ENCODE data around the gene PCIF1. TPM values are rescaled to one million over a fixed set of nuclear protein-coding genes. Genes with fewer than 3 reads are reported as not detected.
A peak's percentile ranks its signal among the peaks of the same experiment; 100 is the strongest.

Gene PCIF1
- total and polyA plus RNA-seq, 9 of the 15 experiments (the other 6 are each of a cell fraction or from before 2014, with no cell fraction given) = 5.8 to 29.4 (median 11.3) TPM

DNA sequence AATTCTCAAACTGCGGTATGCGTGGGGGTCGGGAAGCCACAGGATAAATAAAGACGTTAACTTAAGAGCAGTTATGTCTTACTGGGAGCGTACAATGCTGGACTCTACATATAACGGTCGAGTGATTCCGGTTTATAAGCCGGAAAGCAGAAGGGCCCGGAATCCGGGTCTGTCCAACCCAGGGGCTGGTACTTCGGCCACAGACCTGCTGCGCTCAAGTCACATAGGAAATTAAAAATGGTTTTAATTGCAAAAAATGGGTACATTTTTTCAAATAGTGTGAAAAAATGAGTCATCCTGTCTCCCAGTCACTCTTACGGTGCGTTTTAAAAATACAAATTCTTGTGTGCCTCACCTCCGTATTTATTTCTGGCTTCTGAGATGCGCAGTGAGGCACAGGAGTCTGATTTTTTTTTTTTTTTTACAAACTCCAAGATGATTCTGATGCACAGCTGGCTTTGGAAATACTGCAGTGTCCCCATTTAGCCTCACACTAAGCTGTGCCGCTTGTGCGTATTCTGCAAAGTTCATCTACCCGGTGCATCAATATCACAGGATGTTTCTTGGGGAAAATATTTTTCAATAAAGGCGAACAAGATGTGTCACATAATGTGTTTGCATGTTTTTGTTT, 1.0 kb downstream of the PCIF1 start (continued):
- no peak for TF ChIP-seq CCNT2 (IDR thresholded peaks at IDR 0.05; ENCODE audit: borderline replicate concordance, extremely low read depth, insufficient read length, low read depth, low read length)
- TF ChIP-seq PHF21A (IDR thresholded peaks at IDR 0.05; ENCODE audit: borderline replicate concordance, low read depth) = 0 out of 2 replicates have a peak, but pooled peaks have one; percentile 89
- TF ChIP-seq ZNF561 (CRISPR knock-in tag; conservative IDR thresholded peaks at IDR 0.05) = no peak
- TF ChIP-seq, protein P1, sequence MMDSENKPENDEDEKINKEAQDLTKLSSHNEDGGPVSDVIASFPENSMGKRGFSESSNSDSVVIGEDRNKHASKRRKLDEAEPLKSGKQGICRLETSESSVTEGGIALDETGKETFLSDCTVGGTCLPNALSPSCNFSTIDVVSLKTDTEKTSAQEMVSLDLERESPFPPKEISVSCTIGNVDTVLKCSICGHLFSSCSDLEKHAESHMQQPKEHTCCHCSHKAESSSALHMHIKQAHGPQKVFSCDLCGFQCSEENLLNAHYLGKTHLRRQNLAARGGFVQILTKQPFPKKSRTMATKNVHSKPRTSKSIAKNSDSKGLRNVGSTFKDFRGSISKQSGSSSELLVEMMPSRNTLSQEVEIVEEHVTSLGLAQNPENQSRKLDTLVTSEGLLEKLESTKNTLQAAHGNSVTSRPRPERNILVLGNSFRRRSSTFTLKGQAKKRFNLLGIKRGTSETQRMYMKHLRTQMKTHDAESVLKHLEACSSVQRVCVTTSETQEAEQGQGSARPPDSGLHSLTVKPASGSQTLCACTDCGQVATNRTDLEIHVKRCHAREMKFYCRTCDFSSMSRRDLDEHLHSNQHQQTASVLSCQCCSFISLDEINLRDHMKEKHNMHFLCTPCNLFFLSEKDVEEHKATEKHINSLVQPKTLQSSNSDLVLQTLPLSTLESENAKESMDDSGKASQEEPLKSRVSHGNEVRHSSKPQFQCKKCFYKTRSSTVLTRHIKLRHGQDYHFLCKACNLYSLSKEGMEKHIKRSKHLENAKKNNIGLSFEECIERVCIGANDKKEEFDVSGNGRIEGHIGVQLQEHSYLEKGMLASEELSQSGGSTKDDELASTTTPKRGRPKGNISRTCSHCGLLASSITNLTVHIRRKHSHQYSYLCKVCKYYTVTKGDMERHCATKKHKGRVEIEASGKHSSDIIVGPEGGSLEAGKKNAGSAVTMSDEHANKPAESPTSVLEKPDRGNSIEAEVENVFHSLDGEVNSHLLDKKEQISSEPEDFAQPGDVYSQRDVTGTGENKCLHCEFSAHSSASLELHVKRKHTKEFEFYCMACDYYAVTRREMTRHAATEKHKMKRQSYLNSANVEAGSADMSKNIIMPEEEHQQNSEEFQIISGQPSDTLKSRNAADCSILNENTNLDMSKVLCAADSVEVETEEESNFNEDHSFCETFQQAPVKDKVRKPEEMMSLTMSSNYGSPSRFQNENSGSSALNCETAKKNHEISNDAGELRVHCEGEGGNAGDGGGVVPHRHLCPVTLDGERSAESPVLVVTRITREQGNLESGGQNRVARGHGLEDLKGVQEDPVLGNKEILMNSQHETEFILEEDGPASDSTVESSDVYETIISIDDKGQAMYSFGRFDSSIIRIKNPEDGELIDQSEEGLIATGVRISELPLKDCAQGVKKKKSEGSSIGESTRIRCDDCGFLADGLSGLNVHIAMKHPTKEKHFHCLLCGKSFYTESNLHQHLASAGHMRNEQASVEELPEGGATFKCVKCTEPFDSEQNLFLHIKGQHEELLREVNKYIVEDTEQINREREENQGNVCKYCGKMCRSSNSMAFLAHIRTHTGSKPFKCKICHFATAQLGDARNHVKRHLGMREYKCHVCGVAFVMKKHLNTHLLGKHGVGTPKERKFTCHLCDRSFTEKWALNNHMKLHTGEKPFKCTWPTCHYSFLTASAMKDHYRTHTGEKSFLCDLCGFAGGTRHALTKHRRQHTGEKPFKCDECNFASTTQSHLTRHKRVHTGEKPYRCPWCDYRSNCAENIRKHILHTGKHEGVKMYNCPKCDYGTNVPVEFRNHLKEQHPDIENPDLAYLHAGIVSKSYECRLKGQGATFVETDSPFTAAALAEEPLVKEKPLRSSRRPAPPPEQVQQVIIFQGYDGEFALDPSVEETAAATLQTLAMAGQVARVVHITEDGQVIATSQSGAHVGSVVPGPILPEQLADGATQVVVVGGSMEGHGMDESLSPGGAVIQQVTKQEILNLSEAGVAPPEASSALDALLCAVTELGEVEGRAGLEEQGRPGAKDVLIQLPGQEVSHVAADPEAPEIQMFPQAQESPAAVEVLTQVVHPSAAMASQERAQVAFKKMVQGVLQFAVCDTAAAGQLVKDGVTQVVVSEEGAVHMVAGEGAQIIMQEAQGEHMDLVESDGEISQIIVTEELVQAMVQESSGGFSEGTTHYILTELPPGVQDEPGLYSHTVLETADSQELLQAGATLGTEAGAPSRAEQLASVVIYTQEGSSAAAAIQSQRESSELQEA (IDR thresholded peaks at IDR 0.05; ENCODE audit: low read depth) = no peak
- TF ChIP-seq NCOA6 (IDR thresholded peaks at IDR 0.05) = no peak
- no peak for TF ChIP-seq ATF1 (CRISPR knock-in tag; IDR thresholded peaks at IDR 0.05)
- no peak; the same call in 1 of the 2 replicates for TF ChIP-seq ATF1 (tag; IDR thresholded peaks at IDR 0.05)
- 0 out of 2 replicates have a peak, but pooled peaks have one; percentile 40 for TF ChIP-seq SMAD3 (CRISPR knock-in tag; conservative IDR thresholded peaks at IDR 0.05)
- TF ChIP-seq, protein P2, sequence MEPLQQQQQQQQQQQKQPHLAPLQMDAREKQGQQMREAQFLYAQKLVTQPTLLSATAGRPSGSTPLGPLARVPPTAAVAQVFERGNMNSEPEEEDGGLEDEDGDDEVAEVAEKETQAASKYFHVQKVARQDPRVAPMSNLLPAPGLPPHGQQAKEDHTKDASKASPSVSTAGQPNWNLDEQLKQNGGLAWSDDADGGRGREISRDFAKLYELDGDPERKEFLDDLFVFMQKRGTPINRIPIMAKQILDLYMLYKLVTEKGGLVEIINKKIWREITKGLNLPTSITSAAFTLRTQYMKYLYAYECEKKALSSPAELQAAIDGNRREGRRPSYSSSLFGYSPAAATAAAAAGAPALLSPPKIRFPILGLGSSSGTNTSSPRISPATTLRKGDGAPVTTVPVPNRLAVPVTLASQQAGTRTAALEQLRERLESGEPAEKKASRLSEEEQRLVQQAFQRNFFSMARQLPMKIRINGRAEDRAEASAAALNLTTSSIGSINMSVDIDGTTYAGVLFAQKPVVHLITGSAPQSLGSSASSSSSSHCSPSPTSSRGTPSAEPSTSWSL (CRISPR knock-in tag; IDR thresholded peaks at IDR 0.05; ENCODE audit: borderline replicate concordance) = no peak
- peak; percentile 84 for TF ChIP-seq STAT5A (IDR thresholded peaks at IDR 0.05; ENCODE audit: borderline replicate concordance, low read length)
- TF ChIP-seq PHB2 (IDR thresholded peaks at IDR 0.05; ENCODE audit: low read depth) = no peak
- TF ChIP-seq, protein P3, sequence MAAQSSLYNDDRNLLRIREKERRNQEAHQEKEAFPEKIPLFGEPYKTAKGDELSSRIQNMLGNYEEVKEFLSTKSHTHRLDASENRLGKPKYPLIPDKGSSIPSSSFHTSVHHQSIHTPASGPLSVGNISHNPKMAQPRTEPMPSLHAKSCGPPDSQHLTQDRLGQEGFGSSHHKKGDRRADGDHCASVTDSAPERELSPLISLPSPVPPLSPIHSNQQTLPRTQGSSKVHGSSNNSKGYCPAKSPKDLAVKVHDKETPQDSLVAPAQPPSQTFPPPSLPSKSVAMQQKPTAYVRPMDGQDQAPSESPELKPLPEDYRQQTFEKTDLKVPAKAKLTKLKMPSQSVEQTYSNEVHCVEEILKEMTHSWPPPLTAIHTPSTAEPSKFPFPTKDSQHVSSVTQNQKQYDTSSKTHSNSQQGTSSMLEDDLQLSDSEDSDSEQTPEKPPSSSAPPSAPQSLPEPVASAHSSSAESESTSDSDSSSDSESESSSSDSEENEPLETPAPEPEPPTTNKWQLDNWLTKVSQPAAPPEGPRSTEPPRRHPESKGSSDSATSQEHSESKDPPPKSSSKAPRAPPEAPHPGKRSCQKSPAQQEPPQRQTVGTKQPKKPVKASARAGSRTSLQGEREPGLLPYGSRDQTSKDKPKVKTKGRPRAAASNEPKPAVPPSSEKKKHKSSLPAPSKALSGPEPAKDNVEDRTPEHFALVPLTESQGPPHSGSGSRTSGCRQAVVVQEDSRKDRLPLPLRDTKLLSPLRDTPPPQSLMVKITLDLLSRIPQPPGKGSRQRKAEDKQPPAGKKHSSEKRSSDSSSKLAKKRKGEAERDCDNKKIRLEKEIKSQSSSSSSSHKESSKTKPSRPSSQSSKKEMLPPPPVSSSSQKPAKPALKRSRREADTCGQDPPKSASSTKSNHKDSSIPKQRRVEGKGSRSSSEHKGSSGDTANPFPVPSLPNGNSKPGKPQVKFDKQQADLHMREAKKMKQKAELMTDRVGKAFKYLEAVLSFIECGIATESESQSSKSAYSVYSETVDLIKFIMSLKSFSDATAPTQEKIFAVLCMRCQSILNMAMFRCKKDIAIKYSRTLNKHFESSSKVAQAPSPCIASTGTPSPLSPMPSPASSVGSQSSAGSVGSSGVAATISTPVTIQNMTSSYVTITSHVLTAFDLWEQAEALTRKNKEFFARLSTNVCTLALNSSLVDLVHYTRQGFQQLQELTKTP (IDR thresholded peaks at IDR 0.05; ENCODE audit: low read depth in 1 of 2, partially characterized antibody in 2 of 2) = peak in 1 of 2 experiments; percentile 89
- peak; percentile 30 for TF ChIP-seq BRD9 (IDR thresholded peaks at IDR 0.05; ENCODE audit: low read depth, partially characterized antibody)

Measured in K562 (cell line).